Measurements from ENCODE around the gene SLIT2. TPM values are rescaled to one million over a fixed set of nuclear protein-coding genes. Genes with fewer than 3 reads are reported as not detected.

SLIT2 gene
- total and polyA plus RNA-seq, 2 donors (not counting 1 experiment from before 2014, with no cell fraction given): not detected

DNA sequence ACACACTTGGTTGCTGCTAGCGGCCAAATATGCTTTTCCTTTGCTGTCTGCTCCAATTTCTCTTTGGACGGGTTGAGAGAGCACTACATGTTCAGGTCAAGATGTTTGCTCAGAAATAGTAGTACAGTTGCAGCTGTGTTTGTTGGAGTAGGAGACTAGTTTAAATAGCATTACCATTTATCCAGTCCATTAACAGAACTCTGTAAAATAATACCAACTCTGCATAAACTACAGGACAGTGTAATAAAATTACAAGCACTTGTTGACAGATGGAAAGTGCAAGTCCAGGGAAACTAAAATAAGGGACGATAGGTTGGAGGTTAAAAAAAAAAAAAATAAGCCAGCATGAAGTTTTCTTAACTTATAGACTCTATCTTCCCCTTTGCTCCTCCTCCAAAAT is 20.2 kb downstream of the SLIT2 start:
- Histone ChIP-seq H2AFZ (ENCODE audit: insufficient read depth, low read depth, low read length, poor library complexity, severe bottlenecking) (no peak overlapping the region), H3K4me2 (replicated peaks; ENCODE audit: low read depth, low read length, poor library complexity, severe bottlenecking) (no peak overlapping the region), H3K27ac (ENCODE audit: low read length in 2 of 2) (no peak overlapping the region), H4K20me1 (ENCODE audit: control insufficient read depth, insufficient read depth, low read length, poor library complexity, severe bottlenecking) (no peaks in the 10 kb centered on the region), H3K9ac (ENCODE audit: low read length) (no peak overlapping the region), H3K4me1 (ENCODE audit: control insufficient read depth in 2 of 2, insufficient read depth in 2 of 2, low read length in 2 of 2) (no peaks in the 10 kb centered on the region), H3K4me3 (ENCODE audit: control extremely low read depth in 1 of 5, extremely low read depth in 1 of 5, insufficient read depth in 1 of 5, low read depth in 2 of 5, low read length in 4 of 5) (no peak overlapping the region), H3K9me3 (ENCODE audit: control extremely low read depth in 1 of 3, control insufficient read depth in 2 of 3, insufficient read depth in 1 of 3, low read length in 2 of 3) (no peaks in the 10 kb centered on the region), H3K79me2 (ENCODE audit: control insufficient read depth, insufficient read depth, low read length) (no peaks in the 10 kb centered on the region), H3K36me3 (replicated peaks in 1 of 2; ENCODE audit: control extremely low read depth in 1 of 2, control insufficient read depth in 1 of 2, extremely low read depth in 1 of 2, insufficient read depth in 2 of 2, low read length in 1 of 2) (no peaks in the 10 kb centered on the region), H3K27me3 (replicated peaks in 1 of 4; ENCODE audit: control extremely low read depth in 1 of 4, control insufficient read depth in 3 of 4, insufficient read depth in 4 of 4, low read length in 3 of 4) (no peaks in the 10 kb centered on the region)
- no peak overlapping the region for H3K27ac Mint-ChIP-seq
- no peak for TF ChIP-seq CTCF (IDR thresholded peaks at IDR 0.05)
- TF ChIP-seq EZH2 (IDR thresholded peaks at IDR 0.05; ENCODE audit: borderline replicate concordance, insufficient read depth, low read depth, low read length, poor library complexity, severe bottlenecking): no peak
- ChIA-PET CTCF (no interaction called here), POLR2A (no interaction called here)
- intact Hi-C loops (cut with micrococcal nuclease): no loop called here
- no peak for ATAC-seq (ENCODE audit: low read depth)
- no peak overlapping the region for H3K4me3 Mint-ChIP-seq
- H3K4me1 Mint-ChIP-seq: no peaks in the 10 kb centered on the region
- DNase-seq: no peak
- no peaks in the 10 kb centered on the region for H3K27me3 Mint-ChIP-seq
- no peaks in the 10 kb centered on the region for H3K9me3 Mint-ChIP-seq (ENCODE audit: insufficient read depth)
- no CpG with 5 or more reads among the region's 3 CpGs for WGBS (ENCODE audit: insufficient coverage)

- H3K4me1 Mint-ChIP-seq: no peaks in the 10 kb centered on the region
- Histone ChIP-seq H3K4me1 (ENCODE audit: control insufficient read depth in 2 of 2, insufficient read depth in 2 of 2, low read length in 2 of 2) (no peaks in the 10 kb centered on the region), H3K4me3 (ENCODE audit: control extremely low read depth in 1 of 5, extremely low read depth in 1 of 5, insufficient read depth in 1 of 5, low read depth in 2 of 5, low read length in 4 of 5) (no peak overlapping the region), H3K27ac (ENCODE audit: low read length in 2 of 2) (no peak overlapping the region), H3K9ac (ENCODE audit: low read length) (no peak overlapping the region), H2AFZ (ENCODE audit: insufficient read depth, low read depth, low read length, poor library complexity, severe bottlenecking) (no peak overlapping the region), H3K36me3 (replicated peaks in 1 of 2; ENCODE audit: control extremely low read depth in 1 of 2, control insufficient read depth in 1 of 2, extremely low read depth in 1 of 2, insufficient read depth in 2 of 2, low read length in 1 of 2) (no peaks in the 10 kb centered on the region), H3K4me2 (replicated peaks; ENCODE audit: low read depth, low read length, poor library complexity, severe bottlenecking) (no peak overlapping the region), H3K27me3 (replicated peaks in 1 of 4; ENCODE audit: control extremely low read depth in 1 of 4, control insufficient read depth in 3 of 4, insufficient read depth in 4 of 4, low read length in 3 of 4) (no peaks in the 10 kb centered on the region), H3K79me2 (ENCODE audit: control insufficient read depth, insufficient read depth, low read length) (no peaks in the 10 kb centered on the region), H3K9me3 (ENCODE audit: control extremely low read depth in 1 of 3, control insufficient read depth in 2 of 3, insufficient read depth in 1 of 3, low read length in 2 of 3) (no peaks in the 10 kb centered on the region), H4K20me1 (ENCODE audit: control insufficient read depth, insufficient read depth, low read length, poor library complexity, severe bottlenecking) (no peaks in the 10 kb centered on the region)
- CTCF ChIA-PET: no interaction called here
- no CpG with 5 or more reads among the region's 4 CpGs for WGBS (ENCODE audit: insufficient coverage)
- ATAC-seq (ENCODE audit: low read depth) (no peak), DNase-seq (no peak)
- H3K27me3 Mint-ChIP-seq: no peaks in the 10 kb centered on the region
- no peak overlapping the region for H3K4me3 Mint-ChIP-seq
- no peak overlapping the region for H3K27ac Mint-ChIP-seq
- POLR2A ChIA-PET: no interaction called here
- no peak for TF ChIP-seq CTCF (IDR thresholded peaks at IDR 0.05)
- no peaks in the 10 kb centered on the region for H3K9me3 Mint-ChIP-seq (ENCODE audit: insufficient read depth)
- intact Hi-C loops (cut with micrococcal nuclease): no loop called here
Observed at GRCh38 chr4:20272411-20272872, 20.7 kb downstream of the SLIT2 start.

Measured in B cell (primary cell).